ENCODE results near the gene NPC1L1.

Gene NPC1L1

GRCh38 chr7:44496385-44496784, 44.7 kb downstream of the NPC1L1 start:
- DNase-seq: no peak

- DNase-seq: no peak
Measured at GRCh38 chr7:44494960-44495359, 46.2 kb downstream of the NPC1L1 start.

- DNase-seq: no peak
Measured at GRCh38 chr7:44491229-44491628, 49.9 kb downstream of the NPC1L1 start.

GRCh38 chr7:44490351-44491200, 50.6 kb downstream of the NPC1L1 start, which contains the start of gene NUDCD3:
NUDCD3 (minus strand) TSS chr7:44490658; CDS start chr7:44490600, 58 bp downstream.
- DNase-seq: peak; percentile 83

GRCh38 chr7:44489955-44490350, 51.2 kb downstream of the NPC1L1 start:
- DNase-seq: no peak

- no peak for DNase-seq
Measured at GRCh38 chr7:44488955-44489354, 52.2 kb downstream of the NPC1L1 start.

- DNase-seq: no peak
Measured at GRCh38 chr7:44486693-44487092, 54.4 kb downstream of the NPC1L1 start.

- no peak for DNase-seq
Measured at GRCh38 chr7:44486001-44486400, 55.1 kb downstream of the NPC1L1 start.

GRCh38 chr7:44484482-44485313, 56.4 kb downstream of the NPC1L1 start:
- no peak for DNase-seq

- DNase-seq: no peak
Measured at GRCh38 chr7:44482502-44483485, 58.3 kb downstream of the NPC1L1 start.

- DNase-seq: no peak
Measured at GRCh38 chr7:44477938-44478337, 63.2 kb downstream of the NPC1L1 start.

GRCh38 chr7:44477063-44477830, 63.9 kb downstream of the NPC1L1 start:
- peak; percentile 55 for DNase-seq

GRCh38 chr7:44476313-44476712, 64.8 kb downstream of the NPC1L1 start:
- DNase-seq: no peak

- no peak for DNase-seq
Measured at GRCh38 chr7:44473295-44473694, 67.8 kb downstream of the NPC1L1 start.

- no peak for DNase-seq
Measured at GRCh38 chr7:44472843-44473242, 68.3 kb downstream of the NPC1L1 start.

GRCh38 chr7:44471850-44472249, 69.3 kb downstream of the NPC1L1 start:
- no peak for DNase-seq

- DNase-seq: no peak
Measured at GRCh38 chr7:44471436-44471835, 69.7 kb downstream of the NPC1L1 start.

GRCh38 chr7:44470628-44471245, 70.4 kb downstream of the NPC1L1 start:
- DNase-seq: no peak

- DNase-seq: no peak
Measured at GRCh38 chr7:44470135-44470479, 71.0 kb downstream of the NPC1L1 start.

GRCh38 chr7:44469461-44470134, 71.5 kb downstream of the NPC1L1 start:
- no peak for DNase-seq

GRCh38 chr7:44467217-44467548, 73.9 kb downstream of the NPC1L1 start:
- no peak for DNase-seq

Measured in activated CD4-positive, CD25-positive, alpha-beta regulatory T cell treated with anti-CD3 and anti-CD28 coated beads, Interleukin-2, amount 50 U/mL, for 72 hours (primary cell).